Germinal center (tissue), 1 donor: ENCODE measurements around the gene CTDSPL.

Source experiments
- DNase-seq: peaks from one replicate; pipeline ENCODE4 v3.0.0; 2012; ENCODE audit warnings: mixed read lengths, low spot score

The CTDSPL gene

DNA sequence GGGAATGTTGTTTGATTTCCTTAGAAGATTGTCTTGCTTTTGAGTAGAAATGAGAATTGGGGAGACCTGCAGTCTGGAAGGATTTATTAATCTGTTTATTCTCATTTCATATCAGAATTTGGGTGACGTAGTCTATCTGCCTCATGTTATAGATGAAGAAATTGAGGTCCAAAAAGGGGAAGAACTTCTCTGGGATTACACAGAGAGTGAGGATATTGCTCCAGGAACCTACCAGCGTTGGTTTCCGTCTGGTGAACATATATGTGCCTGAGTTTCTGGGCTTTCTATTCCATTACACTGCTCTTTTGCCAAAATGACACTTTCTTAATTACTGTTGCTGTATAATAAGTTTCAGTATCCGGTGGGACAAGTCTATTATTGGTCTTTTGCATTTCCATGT lies 51.8 kb downstream of the CTDSPL start:
- DNase-seq: no peak

- no peak for DNase-seq
These were observed 55.0 kb downstream of the CTDSPL start for GRCh38 chr3:37916685-37917084.

DNA sequence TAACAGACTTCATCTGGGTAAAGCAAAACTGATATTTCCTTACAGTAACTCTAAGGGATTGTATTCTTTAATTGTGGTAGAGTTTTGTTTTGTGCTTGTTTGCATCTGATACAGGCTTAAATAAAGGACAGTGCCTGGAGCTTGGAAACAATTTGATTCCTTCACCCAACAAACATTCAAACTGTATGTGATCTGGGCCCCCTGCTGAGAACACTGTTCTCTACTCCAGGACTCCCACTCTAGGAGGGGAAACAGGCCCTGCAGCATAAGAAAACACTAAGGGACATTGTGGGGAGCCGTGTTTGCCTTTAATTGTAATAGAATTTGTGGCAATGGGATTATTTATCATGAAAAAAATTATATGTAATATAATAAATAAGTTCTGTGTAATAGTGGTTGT lies 56.9 kb downstream of the CTDSPL start:
- DNase-seq: no peak

GRCh38 chr3:37920156-37920699 lies 58.5 kb downstream of the CTDSPL start:
- no peak for DNase-seq

- DNase-seq: no peak
These were observed 59.3 kb downstream of the CTDSPL start for GRCh38 chr3:37921025-37921424.

GRCh38 chr3:37922721-37923568 lies 61.3 kb downstream of the CTDSPL start:
- no peak for DNase-seq

DNA sequence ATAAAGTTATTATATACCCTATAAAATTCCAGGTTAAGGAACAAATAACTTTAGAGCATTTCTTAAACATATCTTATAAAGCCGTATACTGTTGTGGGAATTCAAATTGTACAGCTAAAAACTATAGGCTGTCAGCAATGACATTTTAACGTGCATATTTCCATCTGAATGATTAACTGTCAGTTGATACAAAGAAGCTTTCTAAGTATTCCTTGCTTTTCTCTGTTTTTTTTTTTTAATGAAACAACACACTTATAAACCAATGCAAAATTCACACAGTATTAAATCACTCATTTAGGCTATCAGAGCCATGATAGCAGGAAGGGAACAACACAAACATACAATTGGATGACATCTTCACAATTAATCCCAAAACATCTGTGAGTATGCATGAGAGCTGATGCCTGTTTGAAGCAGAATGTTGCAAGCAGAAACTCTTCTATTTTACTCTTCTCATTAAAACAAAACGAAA lies 61.9 kb downstream of the CTDSPL start:
- no peak for DNase-seq

DNA sequence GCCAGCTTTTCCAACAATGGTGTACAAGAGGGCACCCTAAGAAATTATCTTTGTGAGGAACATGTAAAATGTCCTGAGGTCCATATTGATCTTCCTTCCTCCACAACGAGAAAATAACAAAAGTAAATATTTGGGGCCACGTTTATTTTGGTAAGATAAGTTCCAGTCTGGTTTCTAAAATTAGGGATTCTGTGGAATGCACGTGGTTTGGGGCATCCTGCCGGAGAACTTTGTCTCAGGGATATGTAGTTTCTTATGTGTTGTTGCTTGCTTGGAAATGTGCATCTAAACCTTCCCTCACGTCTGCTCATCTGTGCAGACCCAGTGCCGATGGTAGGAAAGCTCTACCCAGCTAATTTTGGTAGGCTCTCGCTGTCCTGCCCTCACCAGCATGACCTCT lies 62.8 kb downstream of the CTDSPL start:
- DNase-seq: no peak

DNA sequence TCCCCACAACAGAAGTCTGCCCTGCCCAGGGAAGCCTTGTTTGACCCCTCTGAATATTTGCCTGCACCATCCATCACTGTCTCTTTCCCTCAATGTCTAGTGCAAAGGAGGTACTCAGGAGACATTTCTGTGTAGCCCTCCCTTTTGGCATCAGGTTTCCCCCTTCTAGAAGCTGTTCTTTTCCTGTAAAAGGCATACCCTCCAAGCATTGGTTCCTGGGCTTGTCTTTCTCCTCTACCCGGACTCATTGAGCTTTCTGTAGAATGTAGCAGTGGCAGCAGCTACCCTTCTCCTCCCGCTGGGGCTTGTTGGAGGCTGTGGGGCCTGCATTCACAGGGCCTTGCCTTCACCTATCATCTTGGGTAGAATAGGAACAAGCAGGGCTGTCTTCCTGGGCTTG lies 63.5 kb downstream of the CTDSPL start:
- no peak for DNase-seq

DNA sequence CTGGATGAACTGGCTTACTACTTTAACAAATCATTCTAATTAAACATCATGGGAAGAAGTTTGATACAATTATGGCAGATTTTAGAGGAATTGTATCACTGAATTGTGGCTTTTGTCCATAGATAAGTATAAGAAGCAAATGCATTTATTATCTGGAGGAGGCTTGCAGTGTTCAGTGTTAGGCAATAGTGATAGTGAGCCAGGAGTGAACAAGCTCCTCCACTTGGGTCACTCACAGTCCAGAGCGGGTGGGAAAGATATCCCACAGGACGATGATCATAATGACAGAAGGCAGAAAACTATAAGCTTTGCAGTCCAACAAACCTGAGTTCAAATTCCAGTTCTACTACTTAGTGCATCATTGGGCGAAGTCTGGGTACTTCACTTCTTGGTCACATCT lies 64.9 kb downstream of the CTDSPL start:
- DNase-seq: no peak

DNA sequence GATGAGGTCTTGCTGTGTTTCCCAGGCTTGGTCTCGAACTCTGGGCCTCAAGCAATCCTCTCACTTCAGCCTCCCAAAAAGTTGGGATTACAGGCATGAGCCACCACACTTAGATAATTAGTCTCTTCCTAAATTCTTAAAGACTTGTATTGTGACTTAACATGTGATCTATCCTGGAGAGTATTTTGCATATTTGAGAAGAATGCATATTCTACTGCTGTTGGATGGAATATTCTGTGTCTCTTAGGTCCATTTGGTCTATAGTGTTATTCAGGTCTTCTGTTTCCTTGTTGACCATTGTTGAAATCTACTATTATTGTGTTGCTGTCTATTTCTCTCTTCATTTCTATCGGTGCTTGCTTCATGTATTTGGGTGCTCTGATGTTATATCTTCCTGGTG lies 68.8 kb downstream of the CTDSPL start:
- no peak for DNase-seq

GRCh38 chr3:37932505-37932904 lies 70.8 kb downstream of the CTDSPL start:
- DNase-seq: no peak

- DNase-seq: no peak
These were observed 73.1 kb downstream of the CTDSPL start for GRCh38 chr3:37934631-37935289.

DNA sequence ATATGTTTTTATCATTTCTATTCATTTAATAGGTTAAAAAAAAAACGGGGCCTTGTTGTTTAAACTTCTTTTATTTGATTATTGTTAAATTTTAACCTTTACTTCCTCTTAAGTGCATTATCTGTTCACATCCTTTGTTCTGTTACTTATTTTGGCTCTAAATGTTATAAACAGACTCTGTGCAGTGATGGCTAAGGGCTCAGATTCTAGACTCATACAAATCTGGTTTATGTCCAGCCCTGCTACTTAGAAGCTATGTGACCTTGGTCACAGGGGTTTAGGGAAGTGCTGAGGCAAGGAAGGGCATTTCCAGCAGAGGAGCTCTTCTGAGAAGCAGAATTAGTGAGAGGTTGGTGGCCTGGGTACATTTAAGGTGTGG lies 73.6 kb downstream of the CTDSPL start:
- no peak for DNase-seq

GRCh38 chr3:37935756-37936666 lies 74.3 kb downstream of the CTDSPL start:
- DNase-seq: no peak

DNA sequence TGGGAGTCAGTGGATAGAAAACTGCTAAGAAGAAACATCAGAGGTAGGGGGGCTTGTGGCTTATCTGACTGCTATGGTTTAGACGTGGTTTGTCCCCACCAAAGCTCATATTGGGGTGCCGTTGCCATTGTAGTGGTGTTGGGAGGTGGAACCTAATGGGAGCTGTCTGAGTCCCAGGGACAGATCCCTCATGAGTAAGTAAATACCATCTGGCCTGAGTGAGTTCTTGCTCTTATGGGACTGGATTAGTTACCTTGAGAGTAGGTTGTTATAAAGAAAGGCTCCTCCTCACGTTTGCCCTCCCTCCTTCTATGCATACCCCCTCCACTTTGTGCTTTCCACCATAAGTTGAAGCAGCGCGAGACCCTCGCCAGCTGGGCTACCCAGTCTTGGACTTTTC lies 75.5 kb downstream of the CTDSPL start:
- DNase-seq: no peak

DNA sequence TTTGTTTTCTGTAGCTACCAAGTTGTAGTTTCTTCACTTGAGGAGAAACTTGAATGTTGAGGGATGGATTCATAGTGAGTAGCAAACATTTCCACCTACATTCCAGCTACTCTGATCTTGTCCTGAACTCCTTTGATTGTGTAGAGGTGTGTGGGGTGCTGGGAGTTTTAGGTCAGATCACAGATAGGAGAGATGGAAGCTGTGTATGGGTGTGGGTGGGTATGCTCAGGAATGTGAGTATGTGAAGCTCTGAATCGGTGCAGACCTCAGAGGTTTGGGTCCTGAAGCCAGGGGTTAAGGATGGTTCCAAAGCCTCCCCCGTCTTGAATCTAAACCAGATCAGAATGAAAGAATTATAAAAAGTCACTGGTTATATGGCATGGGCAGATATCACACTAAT lies 76.3 kb downstream of the CTDSPL start:
- DNase-seq: no peak

DNA sequence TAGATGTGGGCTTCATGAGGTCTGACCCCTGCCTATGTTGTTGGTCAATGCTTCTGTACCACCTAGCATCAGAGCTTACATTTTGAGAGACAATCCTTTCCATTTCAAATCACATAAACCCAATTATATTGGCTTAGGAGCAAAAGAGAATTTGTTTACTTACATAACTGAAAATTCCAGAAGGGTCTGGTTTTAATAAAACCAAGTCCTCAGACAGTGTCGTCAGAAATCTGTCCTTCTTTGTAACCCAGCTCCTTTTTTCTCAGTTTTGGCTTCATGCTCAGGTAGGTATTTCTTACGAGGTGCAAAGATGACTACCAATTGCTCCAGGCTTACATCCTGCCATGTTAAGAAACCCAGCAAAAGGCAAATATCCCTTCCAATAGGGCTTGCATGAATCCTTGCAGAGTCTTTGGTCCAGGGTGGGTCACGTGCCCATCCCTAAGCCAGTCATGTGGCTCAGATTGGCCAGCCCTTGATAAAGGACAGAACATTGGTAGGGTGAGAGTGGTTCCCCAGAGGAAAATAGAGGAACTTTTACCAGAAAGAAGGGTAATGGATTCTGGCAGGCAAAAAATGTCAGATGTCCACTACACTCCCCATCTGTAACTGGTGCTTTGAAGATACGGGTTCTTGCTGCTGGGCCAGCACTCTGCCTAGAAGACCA lies 78.7 kb downstream of the CTDSPL start:
- no peak for DNase-seq

DNA sequence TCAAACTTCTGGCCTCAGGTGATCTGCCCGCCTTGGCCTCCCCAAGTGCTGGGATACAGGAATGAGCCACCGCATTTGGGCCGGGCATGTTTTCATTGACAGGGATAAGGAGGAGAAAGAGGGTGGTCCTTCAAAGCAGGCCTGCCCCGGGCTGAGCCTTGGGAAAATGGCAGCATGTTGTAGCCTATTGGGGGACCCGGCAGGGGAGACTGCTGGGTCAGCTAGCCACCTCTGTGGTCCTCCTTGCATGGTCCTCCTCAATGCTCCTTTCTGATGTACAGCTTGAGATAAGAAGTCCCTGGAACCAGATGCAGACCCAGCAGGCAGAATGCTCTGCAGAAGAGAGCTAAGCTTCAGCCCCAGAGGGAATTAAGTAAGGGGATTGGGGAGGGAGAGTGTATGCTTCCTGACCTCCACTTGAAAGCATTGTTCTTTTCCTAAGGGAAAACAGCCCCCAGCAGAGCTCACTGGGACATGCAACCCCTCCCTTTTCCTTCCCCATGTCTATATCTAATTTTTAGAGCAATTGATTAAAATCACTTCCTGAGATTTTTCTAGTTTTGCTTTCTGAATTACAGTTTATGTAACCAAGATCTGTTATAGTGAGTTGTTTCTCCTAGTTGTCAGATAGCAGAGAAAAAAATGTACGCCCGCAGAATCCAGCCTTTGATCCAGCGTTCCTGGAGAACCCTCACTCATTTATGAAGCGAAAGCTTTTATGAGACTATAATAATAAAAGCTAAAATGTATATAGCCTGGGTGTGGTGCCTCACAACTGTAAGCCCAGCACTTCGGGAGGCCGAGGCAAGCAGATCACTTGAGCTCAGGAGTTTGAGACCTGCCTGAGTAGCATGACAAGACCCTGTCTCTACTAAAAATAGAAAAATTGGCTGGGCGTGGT lies 80.2 kb downstream of the CTDSPL start:
- DNase-seq: no peak

- no peak for DNase-seq
These were observed 81.0 kb downstream of the CTDSPL start for GRCh38 chr3:37942646-37943045.

- DNase-seq: no peak
These were observed 81.4 kb downstream of the CTDSPL start for GRCh38 chr3:37943126-37943525.
